SK-N-SH (cell line): ENCODE results near the gene TTC28. TPM values are rescaled to one million over a fixed set of nuclear protein-coding genes. Genes with fewer than 3 reads are reported as not detected.

Experiments
- CTCF ChIA-PET: fragments of 300-600, 350-600 bp; formaldehyde crosslinking; extraction: SDS; loops from one replicate; lab custom pipeline; 2021; lab: Yijun Ruan, JAX
- POLR2A ChIA-PET: fragments of 350-600 bp; sonication (Branson Sonifier 250); formaldehyde crosslinking; extraction: SDS; loops from one replicate; lab custom pipeline; 2020; ENCODE audit warnings: antibody characterized with exemption, inconsistent platforms; lab: Yijun Ruan, JAX
- DNase-seq: peaks from one replicate; pipeline ENCODE4 v3.0.0; 2012
- H2AFZ ChIP-seq: fragments of 200-600 bp; sonication (generic); 2 replicates; pipeline ENCODE4 v1.8.1; 2016; ENCODE audit warnings: antibody characterized with exemption, mild to moderate bottlenecking, low read depth
- H3F3A ChIP-seq: fragments of 200-600 bp; sonication (generic); replicated peaks from 2 replicates; pipeline ENCODE3; 2016; ENCODE audit warnings: antibody characterized with exemption, mild to moderate bottlenecking; ENCODE audit not compliant: insufficient read depth
- H3K27ac ChIP-seq, 2 experiments: fragments of 200-500 bp in 1 of 2; fragments of 200-600 bp in 1 of 2; sonication (Bioruptor generic) in 1 of 2; sonication (generic), shearing (Covaris generic) in 1 of 2; 2 replicates each; pipeline versions ENCODE4 v1.5.1 to v1.6.1; 2014 to 2016; ENCODE audit warnings: low read depth in 2 of 2, inconsistent platforms in 1 of 2, low read length in 1 of 2, mild to moderate bottlenecking in 1 of 2, mixed read lengths in 1 of 2
- H3K27me3 ChIP-seq: fragments of 200-600 bp; sonication (generic), shearing (Covaris generic); 2 replicates; pipeline ENCODE4 v1.6.1; 2016; ENCODE audit warnings: mixed run types; ENCODE audit not compliant: insufficient read depth
- H3K36me3 ChIP-seq, 2 experiments: fragments of 200-500 bp in 1 of 2; fragments of 200-600 bp in 1 of 2; sonication (Bioruptor generic) in 1 of 2; sonication (generic) in 1 of 2; replicated peaks in 1 of 2; 2 replicates each; pipeline versions ENCODE3 to v1.5.1; 2014 to 2016; ENCODE audit warnings: low read length in 1 of 2, mild to moderate bottlenecking in 1 of 2; ENCODE audit not compliant: insufficient read depth in 2 of 2, control insufficient read depth in 1 of 2
- H3K4me1 ChIP-seq, 2 experiments: fragments of 200-500 bp in 1 of 2; fragments of 200-600 bp in 1 of 2; sonication (Bioruptor generic) in 1 of 2; sonication (generic), shearing (Covaris generic) in 1 of 2; 2 replicates each; pipeline versions ENCODE4 v1.5.1 to v1.6.1; 2014 to 2016; ENCODE audit warnings: low read depth in 1 of 2, low read length in 1 of 2, mixed run types in 1 of 2; ENCODE audit not compliant: insufficient read depth in 2 of 2, control insufficient read depth in 1 of 2
- H3K4me2 ChIP-seq: fragments of 200-600 bp; sonication (generic), shearing (Covaris generic); 2 replicates; pipeline ENCODE4 v1.6.1; 2017; ENCODE audit warnings: mixed run types
- H3K4me3 ChIP-seq, 2 experiments: fragments of 200-500 bp in 1 of 2; fragments of 200-600 bp in 1 of 2; sonication (Bioruptor generic) in 1 of 2; sonication (generic), shearing (Covaris generic) in 1 of 2; 2 replicates each; pipeline versions ENCODE4 v1.5.1 to v1.8.1; 2014 to 2016; ENCODE audit warnings: low read depth in 2 of 2, inconsistent platforms in 1 of 2, low read length in 1 of 2, mild to moderate bottlenecking in 1 of 2, mixed read lengths in 1 of 2, moderate library complexity in 1 of 2
- H3K79me2 ChIP-seq: fragments of 200-600 bp; sonication (generic); 2 replicates; pipeline ENCODE4 v1.8.1; 2017; ENCODE audit warnings: mild to moderate bottlenecking; ENCODE audit not compliant: insufficient read depth
- H3K9ac ChIP-seq: fragments of 200-600 bp; sonication (generic); 2 replicates; pipeline ENCODE4 v1.6.1; 2017; ENCODE audit warnings: mixed run types
- H3K9me2 ChIP-seq: fragments of 200-600 bp; sonication (generic); 2 replicates; pipeline ENCODE4 v1.6.1; 2017; ENCODE audit warnings: mixed run types
- H3K9me3 ChIP-seq: fragments of 200-600 bp; sonication (generic); 2 replicates; pipeline ENCODE4 v1.6.1; 2017; ENCODE audit warnings: mixed run types, mild to moderate bottlenecking, moderate library complexity
- H4K20me1 ChIP-seq: fragments of 200-600 bp; sonication (generic); 2 replicates; pipeline ENCODE4 v1.6.1; 2017; ENCODE audit warnings: mild to moderate bottlenecking, mixed run types; ENCODE audit not compliant: insufficient read depth
- CTCF ChIP-seq: fragments of 200-600 bp; sonication (generic); IDR thresholded peaks from 2 replicates; pipeline ENCODE4 v1.6.1; 2017; ENCODE audit warnings: antibody characterized with exemption, mild to moderate bottlenecking, moderate library complexity
- EP300 ChIP-seq, 2 experiments: IDR thresholded peaks; 2 replicates each; pipeline versions ENCODE4 v1.4.0 to v1.6.1; 2012; ENCODE audit warnings: borderline replicate concordance in 1 of 2, low read depth in 1 of 2, low read length in 1 of 2
- EZH2phosphoT487 ChIP-seq: fragments of 200-600 bp; sonication (generic); IDR thresholded peaks from 2 replicates; pipeline ENCODE4 v1.6.1; 2017; ENCODE audit warnings: low read depth, mixed run types, mild to moderate bottlenecking, antibody characterized with exemption, moderate library complexity, borderline replicate concordance
- FOXJ3 ChIP-seq: sonication (generic); formaldehyde crosslinking; IDR thresholded peaks from 2 replicates; pipeline ENCODE4 v1.5.1; 2020; ENCODE audit warnings: mild to moderate bottlenecking, missing genetic modification reagents
- GABPA ChIP-seq: IDR thresholded peaks from 2 replicates; pipeline ENCODE4 v1.4.0; 2012; ENCODE audit warnings: low read depth, mild to moderate bottlenecking
- MXI1 ChIP-seq: IDR thresholded peaks from 2 replicates; pipeline ENCODE4 v1.6.1; 2012; ENCODE audit warnings: mild to moderate bottlenecking, low read depth, low read length, improper control_type of control experiment
- POLR2AphosphoS5 ChIP-seq: IDR thresholded peaks from 2 replicates; pipeline ENCODE4 v1.6.1; 2012; ENCODE audit warnings: low read depth, low read length
- RCOR1 ChIP-seq: fragments of 150-350 bp; IDR thresholded peaks from 2 replicates; pipeline ENCODE4 v1.6.1; 2017; ENCODE audit warnings: antibody characterized with exemption, low read length
- RXRA ChIP-seq: IDR thresholded peaks from 2 replicates; pipeline ENCODE4 v1.4.0; 2012; ENCODE audit warnings: low read depth, mild to moderate bottlenecking, borderline replicate concordance
- SMC3 ChIP-seq: IDR thresholded peaks from 2 replicates; pipeline ENCODE4 v1.6.1; 2012; ENCODE audit warnings: low read depth, low read length, improper control_type of control experiment
- TEAD4 ChIP-seq: IDR thresholded peaks from 2 replicates; pipeline ENCODE4 v1.4.0; 2012; ENCODE audit warnings: mild to moderate bottlenecking, borderline replicate concordance; ENCODE audit not compliant: insufficient read depth
- YY1 ChIP-seq: IDR thresholded peaks from 2 replicates; pipeline ENCODE4 v1.4.0; 2012; ENCODE audit warnings: low read depth, mild to moderate bottlenecking
- WGBS: methylation state at CpG from one replicate; pipeline ENCODE4 v1.1.6; 2017; ENCODE audit warnings: low lambda C conversion rate; 5-methylcytosine and 5-hydroxymethylcytosine counted together
- polyA plus RNA-seq, 3 experiments: library from polyadenylated mRNA; depleted of rRNA; stranded (reverse); fragments of >200 nt; gene quantifications; 2 replicates each; pipeline ENCODE4 v1.2.3, GENCODE V29; 2012
- TF ChIP-seq, protein P1 (sequence below): IDR thresholded peaks from 2 replicates; pipeline ENCODE4 v1.6.1; 2012; ENCODE audit warnings: mild to moderate bottlenecking, low read depth, low read length, moderate library complexity
- TF ChIP-seq, protein P2 (sequence below): IDR thresholded peaks from 2 replicates; pipeline ENCODE4 v1.4.0; 2012; ENCODE audit warnings: low read depth

TTC28 gene
- polyA plus RNA-seq, 1 of the 3 experiments (the other 2 are of a cell fraction) = 5.9 TPM

- no peaks in the 10 kb centered on the region for H3K79me2 ChIP-seq
- no peak overlapping the region; the same call in 1 of the 2 replicates for H2AFZ ChIP-seq
- CTCF ChIA-PET = interaction anchor here (0.7 to 2.5 kb wide), 16 partner anchors 9 to 159 kb away, joined by 3 to 31 read pairs (median 4); no protein-coding TSS in a partner anchor
- peaks cover 19 to 21% of the 10 kb centered on the region in 2 experiments for H3K4me1 ChIP-seq
- TF ChIP-seq CTCF (no peak), POLR2AphosphoS5 (no peak), MXI1 (no peak), SMC3 (no peak), RXRA (no peak), EP300 (IDR thresholded peaks at IDR 0.05; ENCODE audit: borderline replicate concordance in 1 of 2, low read depth in 1 of 2, low read length in 1 of 2) (no peak), YY1 (no peak)
- TF ChIP-seq, protein P1, sequence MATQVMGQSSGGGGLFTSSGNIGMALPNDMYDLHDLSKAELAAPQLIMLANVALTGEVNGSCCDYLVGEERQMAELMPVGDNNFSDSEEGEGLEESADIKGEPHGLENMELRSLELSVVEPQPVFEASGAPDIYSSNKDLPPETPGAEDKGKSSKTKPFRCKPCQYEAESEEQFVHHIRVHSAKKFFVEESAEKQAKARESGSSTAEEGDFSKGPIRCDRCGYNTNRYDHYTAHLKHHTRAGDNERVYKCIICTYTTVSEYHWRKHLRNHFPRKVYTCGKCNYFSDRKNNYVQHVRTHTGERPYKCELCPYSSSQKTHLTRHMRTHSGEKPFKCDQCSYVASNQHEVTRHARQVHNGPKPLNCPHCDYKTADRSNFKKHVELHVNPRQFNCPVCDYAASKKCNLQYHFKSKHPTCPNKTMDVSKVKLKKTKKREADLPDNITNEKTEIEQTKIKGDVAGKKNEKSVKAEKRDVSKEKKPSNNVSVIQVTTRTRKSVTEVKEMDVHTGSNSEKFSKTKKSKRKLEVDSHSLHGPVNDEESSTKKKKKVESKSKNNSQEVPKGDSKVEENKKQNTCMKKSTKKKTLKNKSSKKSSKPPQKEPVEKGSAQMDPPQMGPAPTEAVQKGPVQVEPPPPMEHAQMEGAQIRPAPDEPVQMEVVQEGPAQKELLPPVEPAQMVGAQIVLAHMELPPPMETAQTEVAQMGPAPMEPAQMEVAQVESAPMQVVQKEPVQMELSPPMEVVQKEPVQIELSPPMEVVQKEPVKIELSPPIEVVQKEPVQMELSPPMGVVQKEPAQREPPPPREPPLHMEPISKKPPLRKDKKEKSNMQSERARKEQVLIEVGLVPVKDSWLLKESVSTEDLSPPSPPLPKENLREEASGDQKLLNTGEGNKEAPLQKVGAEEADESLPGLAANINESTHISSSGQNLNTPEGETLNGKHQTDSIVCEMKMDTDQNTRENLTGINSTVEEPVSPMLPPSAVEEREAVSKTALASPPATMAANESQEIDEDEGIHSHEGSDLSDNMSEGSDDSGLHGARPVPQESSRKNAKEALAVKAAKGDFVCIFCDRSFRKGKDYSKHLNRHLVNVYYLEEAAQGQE = no peak
- TF ChIP-seq, protein P2, sequence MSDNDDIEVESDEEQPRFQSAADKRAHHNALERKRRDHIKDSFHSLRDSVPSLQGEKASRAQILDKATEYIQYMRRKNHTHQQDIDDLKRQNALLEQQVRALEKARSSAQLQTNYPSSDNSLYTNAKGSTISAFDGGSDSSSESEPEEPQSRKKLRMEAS = no peak
- no peak overlapping the region for H3K4me2 ChIP-seq
- H3K9me3 ChIP-seq = no peaks in the 10 kb centered on the region
- no peak overlapping the region for H3K9ac ChIP-seq
- WGBS = 79% methylated on average over 3 of the region's 3 CpGs
- no peak overlapping the region for H3K4me3 ChIP-seq
- H3K9me2 ChIP-seq = no peaks in the 10 kb centered on the region
- H3K27ac ChIP-seq = peak overlapping the region; percentile 63 to 70; a peak in 2 of 4 replicates
- no peak for DNase-seq
- no peaks in the 10 kb centered on the region for H4K20me1 ChIP-seq
- peaks cover 21% of the 10 kb centered on the region for H3F3A ChIP-seq
- H3K27me3 ChIP-seq = no peaks in the 10 kb centered on the region
- peaks cover 0 to 11% of the 10 kb centered on the region in 2 experiments for H3K36me3 ChIP-seq
- POLR2A ChIA-PET = no interaction called here
These were observed 568.0 kb downstream of the TTC28 start for GRCh38 chr22:28111501-28112189.

DNA sequence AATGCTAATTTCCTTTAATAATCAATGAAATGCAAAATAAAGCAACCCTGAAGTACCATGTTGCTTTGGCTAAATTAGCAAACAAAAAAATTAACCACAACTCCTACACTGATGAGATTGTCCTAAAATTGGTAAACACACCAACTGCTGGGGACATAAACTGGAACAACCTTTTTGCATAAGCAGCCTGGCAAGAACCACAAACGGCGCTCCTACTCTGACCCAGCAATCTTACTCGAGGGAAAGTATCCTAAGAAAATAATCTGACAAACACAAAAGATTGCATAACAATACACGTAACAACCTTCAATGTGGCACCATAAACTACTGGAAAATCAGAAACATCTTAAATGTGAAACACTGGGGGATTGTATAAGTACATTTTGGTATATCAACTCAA is 570.8 kb downstream of the TTC28 start:
- no peak overlapping the region for H3K4me3 ChIP-seq
- no peak overlapping the region for H3K9ac ChIP-seq
- no peaks in the 10 kb centered on the region for H3K79me2 ChIP-seq
- ChIA-PET CTCF (interaction anchor here (2.8 kb wide), 1 partner anchor 89 kb away, joined by 12 read pairs; no protein-coding TSS in a partner anchor), POLR2A (no interaction called here)
- H3K27ac ChIP-seq = no peak overlapping the region
- peaks cover 17 to 34% of the 10 kb centered on the region in 2 experiments; a peak in 3 of 4 replicates for H3K4me1 ChIP-seq
- H3K4me2 ChIP-seq = no peak overlapping the region
- peaks cover 0 to 25% of the 10 kb centered on the region in 2 experiments for H3K36me3 ChIP-seq
- no peaks in the 10 kb centered on the region for H3K9me3 ChIP-seq
- H3F3A ChIP-seq = peaks cover 13% of the 10 kb centered on the region
- 98% methylated on average over 4 of the region's 4 CpGs for WGBS
- no peaks in the 10 kb centered on the region for H3K9me2 ChIP-seq
- no peaks in the 10 kb centered on the region for H3K27me3 ChIP-seq
- H2AFZ ChIP-seq = no peak overlapping the region
- DNase-seq = no peak
- H4K20me1 ChIP-seq = no peaks in the 10 kb centered on the region
- TF ChIP-seq RCOR1 = no peak
- no peak for TF ChIP-seq TEAD4
- TF ChIP-seq EZH2phosphoT487 = no peak
- TF ChIP-seq FOXJ3 (CRISPR knock-in tag) = no peak
- no peak for TF ChIP-seq GABPA
